GM12878 (cell line): ENCODE results near the gene CUZD1. TPM values are rescaled to one million over a fixed set of nuclear protein-coding genes. Genes with fewer than 3 reads are reported as not detected.

Experiments
- ATAC-seq: fragments of 200-7000 bp; cut with Tn5 transposase; 3 replicates; pipeline ENCODE4 v1.9.1; 2020; ENCODE audit warnings: mild to moderate bottlenecking, moderate library complexity
- BruUV-seq: library from RNA; stranded (reverse); fragments of 400-500 nt; replicated peaks from 2 replicates; lab custom pipeline; 2021; lab: Mats Ljungman, UMichigan
- CTCF ChIA-PET: fragments of 300-600 bp; sonication (Branson Sonifier 250); formaldehyde crosslinking; extraction: SDS; loops from one replicate; lab custom pipeline; 2021; ENCODE audit warnings: inconsistent platforms; lab: Yijun Ruan, JAX
- POLR2A ChIA-PET: fragments of 350-600 bp; formaldehyde crosslinking; extraction: SDS; loops from one replicate; lab custom pipeline; 2021; ENCODE audit warnings: inconsistent platforms; lab: Charles Lee
- RAD21 ChIA-PET: fragments of 300-600 bp; sonication (Branson Sonifier 250); formaldehyde crosslinking; loops from one replicate; lab custom pipeline; 2023; ENCODE audit warnings: antibody characterized with exemption; ENCODE audit not compliant: unreplicated experiment; lab: Charles Lee
- SMC1A ChIA-PET: fragments of 300-600 bp; sonication (Branson Sonifier 250); formaldehyde crosslinking; loops from one replicate; lab custom pipeline; 2023; ENCODE audit not compliant: unreplicated experiment, uncharacterized antibody; lab: Charles Lee
- DNase-seq: peaks from one replicate; pipeline ENCODE4 v3.0.0-alpha.2; 2011; ENCODE audit warnings: low read depth, low spot score
- FAIRE-seq: peaks from 3 replicates; lab custom pipeline; 2011; peaks lifted over from hg19 to GRCh38; lab: Jason Lieb, UNC
- H2AFZ ChIP-seq: 2 replicates; pipeline ENCODE4 v1.6.0; 2011; ENCODE audit warnings: low read depth, low read length, control low read depth; ENCODE audit not compliant: control insufficient read depth
- H3K27ac ChIP-seq: 2 replicates; pipeline ENCODE4 v1.5.1; 2011; ENCODE audit warnings: control low read depth; ENCODE audit not compliant: control insufficient read depth, insufficient read depth
- H3K27me3 ChIP-seq, 2 experiments: replicated peaks in 1 of 2; 2 replicates each; pipeline versions ENCODE4 v1.6.0 to v1.6.1; 2011; ENCODE audit warnings: low read length in 1 of 2; ENCODE audit not compliant: control insufficient read depth in 2 of 2, insufficient read depth in 2 of 2
- H3K36me3 ChIP-seq, 2 experiments: 2 replicates each; pipeline ENCODE4 v1.5.1; 2011; ENCODE audit warnings: low read length in 1 of 2; ENCODE audit not compliant: control insufficient read depth in 2 of 2, insufficient read depth in 2 of 2
- H3K4me1 ChIP-seq: 2 replicates; pipeline ENCODE4 v1.6.1; 2011; ENCODE audit warnings: mild to moderate bottlenecking, low read length, moderate library complexity, mixed read lengths; ENCODE audit not compliant: control insufficient read depth, insufficient read depth
- H3K4me2 ChIP-seq: 2 replicates; pipeline ENCODE4 v1.6.0; 2011; ENCODE audit warnings: control low read depth; ENCODE audit not compliant: control insufficient read depth, insufficient read depth
- H3K4me3 ChIP-seq: fragments of 200-600 bp; sonication (generic); 2 replicates; pipeline ENCODE4 v1.5.1; 2016
- H3K79me2 ChIP-seq: 2 replicates; pipeline ENCODE4 v1.6.0; 2011; ENCODE audit warnings: low read length; ENCODE audit not compliant: control insufficient read depth, insufficient read depth
- H3K9ac ChIP-seq: 2 replicates; pipeline ENCODE4 v1.8.0; 2011; ENCODE audit warnings: low read length, control low read depth, mixed read lengths; ENCODE audit not compliant: control insufficient read depth, insufficient read depth
- H3K9me3 ChIP-seq: replicated peaks from 3 replicates; pipeline ENCODE4 v1.5.1; 2011; ENCODE audit warnings: mild to moderate bottlenecking, low read length; ENCODE audit not compliant: control insufficient read depth, insufficient read depth
- H4K20me1 ChIP-seq: 2 replicates; pipeline ENCODE4 v1.6.0; 2011; ENCODE audit not compliant: control insufficient read depth, insufficient read depth
- BACH1 ChIP-seq: fragments of 450-650 bp; IDR thresholded peaks from 2 replicates; pipeline ENCODE4 v1.6.1; 2017; ENCODE audit warnings: mild to moderate bottlenecking, borderline replicate concordance
- CBX5 ChIP-seq: sonication (generic); IDR thresholded peaks from 2 replicates; pipeline ENCODE4 v1.6.1; 2016; ENCODE audit warnings: low read depth, moderate library complexity, mild to moderate bottlenecking, inconsistent platforms
- HCFC1 ChIP-seq: fragments of 150-350 bp; IDR thresholded peaks from 2 replicates; pipeline ENCODE4 v1.6.1; 2014; ENCODE audit warnings: low read length
- IKZF2 ChIP-seq, 2 experiments: fragments of 450-650 bp; IDR thresholded peaks; 2 replicates each; pipeline ENCODE4 v1.6.1; 2017; ENCODE audit warnings: mild to moderate bottlenecking in 2 of 2, moderate library complexity in 2 of 2
- TCF12 ChIP-seq: IDR thresholded peaks from 2 replicates; pipeline ENCODE4 v1.6.1; 2011; ENCODE audit warnings: low read depth, mild to moderate bottlenecking, low read length
- TCF3 ChIP-seq: IDR thresholded peaks from 2 replicates; pipeline ENCODE4 v1.6.1; 2012; ENCODE audit warnings: low read depth, mild to moderate bottlenecking, low read length, borderline replicate concordance; ENCODE audit not compliant: insufficient read depth
- ZNF207 ChIP-seq: fragments of 450-650 bp; IDR thresholded peaks from 2 replicates; pipeline ENCODE4 v1.6.1; 2014; ENCODE audit warnings: antibody characterized with exemption, mild to moderate bottlenecking, borderline replicate concordance
- ZNF384 ChIP-seq: IDR thresholded peaks from 2 replicates; pipeline ENCODE4 v1.6.1; 2012; ENCODE audit warnings: low read depth, mild to moderate bottlenecking, low read length, improper control_type of control experiment, borderline replicate concordance
- WGBS: methylation state at CpG from one replicate; pipeline ENCODE4 v1.1.6; 2016; ENCODE audit warnings: low lambda C conversion rate; ENCODE audit not compliant: insufficient replicate concordance, insufficient coverage; ENCODE audit errors: missing lambda C conversion rate; 5-methylcytosine and 5-hydroxymethylcytosine counted together
- in situ Hi-C: fragments of 300-500 bp; cut with MboI; formaldehyde crosslinking; loops from 9 replicates; pipeline ENCODE4 v1.14.3; 2018; ENCODE audit warnings: mixed read lengths
- intact Hi-C: fragments of 100-400 bp; cut with micrococcal nuclease; formaldehyde crosslinking; loops from one replicate; pipeline ENCODE4 v1.14.2; 2022; ENCODE audit not compliant: unreplicated experiment
- polyA plus RNA-seq, 11 experiments: library from polyadenylated mRNA; depleted of rRNA in 4 of 11; unstranded in 6 of 11; stranded (reverse) in 5 of 11; fragments of >200 nt; fragmentation: Nextera tagmentation in 4 of 11; fragmentation: Illumina TruSeq in 1 of 11; extraction: Ambion mirVana in 4 of 11; extraction: Trizol in 1 of 11; gene quantifications; 1 replicate in 1 of 11; 2 replicates in 10 of 11; pipeline versions ENCODE4 v1.2.1 to v1.2.3, GENCODE V29; 2011 to 2016; ENCODE audit warnings: inconsistent platforms in 2 of 11, missing spikeins in 2 of 11, low read depth in 1 of 11
- total RNA-seq, 4 experiments: library from RNA; depleted of rRNA in 3 of 4; stranded (reverse); fragments of >200 nt in 3 of 4; fragmentation: Illumina TruSeq in 1 of 4; extraction: Trizol in 1 of 4; gene quantifications; 2 replicates each; pipeline versions ENCODE4 v1.2.1 to v1.2.3, GENCODE V29; 2013 to 2021
- TF ChIP-seq, protein P1 (sequence below): IDR thresholded peaks from 2 replicates; pipeline ENCODE4 v1.6.1; 2012; ENCODE audit warnings: low read depth, low read length, improper control_type of control experiment

The CUZD1 gene
- total and polyA plus RNA-seq, 10 of the 15 experiments (the other 5 are each of a cell fraction or from before 2014, with no cell fraction given): 0.66 to 2.3 (median 1.5) TPM

- no TSS peak for BruUV-seq
- H4K20me1 ChIP-seq: no peaks in the 10 kb centered on the region
- H3K9me3 ChIP-seq: no peaks in the 10 kb centered on the region
- CTCF ChIA-PET: no interaction called here
- peak; percentile 27 for FAIRE-seq
- TF ChIP-seq CBX5 (no peak), TCF3 (0 out of 2 replicates have a peak, but pooled peaks have one; percentile 19)
- TF ChIP-seq, all 136 proteins: peak for 1
- intact Hi-C loops: no loop called here
- ATAC-seq (no peak), DNase-seq (no peak)
- Histone ChIP-seq H3K27me3 (no peaks in the 10 kb centered on the region), H3K4me3 (no peak overlapping the region), H3K9ac (no peak overlapping the region), H3K4me2 (no peak overlapping the region), H3K79me2 (no peaks in the 10 kb centered on the region; the same call in 1 of the 2 replicates), H3K27ac (no peak overlapping the region), H3K4me1 (no peaks in the 10 kb centered on the region), H2AFZ (no peak overlapping the region), H3K36me3 (peaks cover 0 to 5% of the 10 kb centered on the region in 2 experiments)
- WGBS: 92% methylated on average over 12 of the region's 12 CpGs
- ChIA-PET POLR2A (no interaction called here), RAD21 (no interaction called here), SMC1A (no interaction called here)
- in situ Hi-C loops: no loop called here
These were observed 2.3 kb upstream of the CUZD1 start for GRCh38 chr10:122847782-122848604.

GRCh38 chr10:122844146-122844545 is 1.5 kb downstream of the CUZD1 start:
- SMC1A ChIA-PET: no interaction called here
- in situ Hi-C loops (no loop called here), intact Hi-C loops (no loop called here)
- Histone ChIP-seq H3K9me3 (no peaks in the 10 kb centered on the region), H3K9ac (no peak overlapping the region), H2AFZ (no peak overlapping the region), H3K79me2 (no peaks in the 10 kb centered on the region; the same call in 1 of the 2 replicates), H3K4me1 (no peaks in the 10 kb centered on the region), H3K4me2 (no peak overlapping the region), H3K27ac (no peak overlapping the region), H3K27me3 (no peaks in the 10 kb centered on the region), H3K36me3 (peaks cover 0 to 2% of the 10 kb centered on the region in 2 experiments), H4K20me1 (no peaks in the 10 kb centered on the region), H3K4me3 (no peak overlapping the region)
- DNase-seq (no peak), ATAC-seq (no peak), FAIRE-seq (no peak)
- POLR2A ChIA-PET: no interaction called here
- TF ChIP-seq ZNF207: no peak
- TF ChIP-seq ZNF384: no peak
- TF ChIP-seq BACH1: no peak
- TF ChIP-seq, protein P1, sequence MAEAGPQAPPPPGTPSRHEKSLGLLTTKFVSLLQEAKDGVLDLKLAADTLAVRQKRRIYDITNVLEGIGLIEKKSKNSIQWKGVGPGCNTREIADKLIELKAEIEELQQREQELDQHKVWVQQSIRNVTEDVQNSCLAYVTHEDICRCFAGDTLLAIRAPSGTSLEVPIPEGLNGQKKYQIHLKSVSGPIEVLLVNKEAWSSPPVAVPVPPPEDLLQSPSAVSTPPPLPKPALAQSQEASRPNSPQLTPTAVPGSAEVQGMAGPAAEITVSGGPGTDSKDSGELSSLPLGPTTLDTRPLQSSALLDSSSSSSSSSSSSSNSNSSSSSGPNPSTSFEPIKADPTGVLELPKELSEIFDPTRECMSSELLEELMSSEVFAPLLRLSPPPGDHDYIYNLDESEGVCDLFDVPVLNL: no peak
- no peak for TF ChIP-seq IKZF2 (IDR thresholded peaks at IDR 0.05)
- no peak for TF ChIP-seq TCF12
- no peak for TF ChIP-seq HCFC1
- BruUV-seq: no TSS peak
- RAD21 ChIA-PET: no interaction called here
- CTCF ChIA-PET: interaction anchor here (0.6 to 0.7 kb wide), 2 partner anchors 913 to 1200 kb away, joined by 3 read pairs; no protein-coding TSS in a partner anchor
- WGBS: 94% methylated on average over 4 of the region's 4 CpGs
